CD4-positive, alpha-beta memory T cell (primary cell): ENCODE results near the gene EXO1. TPM values are rescaled to one million over a fixed set of nuclear protein-coding genes. Genes with fewer than 3 reads are reported as not detected.

Experiments
- CTCF ChIA-PET: fragments of 350-600 bp; sonication (Branson Sonifier 250); formaldehyde crosslinking; loops from one replicate; lab custom pipeline; 2021; ENCODE audit warnings: inconsistent platforms; ENCODE audit not compliant: partially characterized antibody; lab: Charles Lee
- POLR2A ChIA-PET: fragments of 350-600 bp; sonication (Branson Sonifier 250); formaldehyde crosslinking; loops from one replicate; lab custom pipeline; 2021; ENCODE audit not compliant: partially characterized antibody; lab: Charles Lee
- DNase-seq, 5 donors: peaks; one replicate each; pipeline versions ENCODE4 v3.0.0 to v3.0.0-alpha.2; 2020 to 2022; ENCODE audit warnings: mixed read lengths in 1 of 5
- H3K27ac ChIP-seq: one replicate; pipeline ENCODE4 v1.7.0; 2013; ENCODE audit warnings: low read depth, low read length
- H3K27me3 ChIP-seq: 2 replicates; pipeline ENCODE4 v1.7.0; 2013; ENCODE audit warnings: mild to moderate bottlenecking, low read length, moderate library complexity; ENCODE audit not compliant: insufficient read depth
- H3K36me3 ChIP-seq: 2 replicates; pipeline ENCODE4 v1.7.0; 2013; ENCODE audit warnings: mild to moderate bottlenecking, low read length, moderate library complexity; ENCODE audit not compliant: insufficient read depth
- H3K4me1 ChIP-seq: 2 replicates; pipeline ENCODE4 v1.7.0; 2013; ENCODE audit warnings: mild to moderate bottlenecking, low read length, moderate library complexity; ENCODE audit not compliant: insufficient read depth
- H3K4me3 ChIP-seq, 2 donors: one replicate each; pipeline ENCODE4 v1.7.0; 2013; ENCODE audit warnings: low read length in 2 of 2, mild to moderate bottlenecking in 1 of 2
- H3K9me3 ChIP-seq, 2 donors: one replicate each; pipeline ENCODE4 v1.7.0; 2013; ENCODE audit warnings: low read length in 2 of 2, control low read depth in 1 of 2; ENCODE audit not compliant: control insufficient read depth in 1 of 2
- H3K27ac Mint-ChIP-seq, 7 donors: one replicate each; pipeline ENCODE4 v1.8.0; 2020 to 2021; ENCODE audit warnings: mixed read lengths in 7 of 7, mild to moderate bottlenecking in 6 of 7, inconsistent platforms in 3 of 7, moderate library complexity in 3 of 7
- H3K27me3 Mint-ChIP-seq, 2 donors: one replicate each; pipeline ENCODE4 v1.8.0; 2020 to 2021; ENCODE audit warnings: mixed read lengths in 2 of 2
- H3K36me3 Mint-ChIP-seq, 2 donors: one replicate each; pipeline ENCODE4 v1.8.0; 2020 to 2021; ENCODE audit warnings: mixed read lengths in 2 of 2, inconsistent platforms in 1 of 2, mild to moderate bottlenecking in 1 of 2
- H3K4me1 Mint-ChIP-seq, 4 donors: one replicate each; pipeline ENCODE4 v1.8.0; 2020 to 2021; ENCODE audit warnings: mixed read lengths in 4 of 4, mild to moderate bottlenecking in 1 of 4
- H3K4me3 Mint-ChIP-seq, 8 donors: one replicate each; pipeline ENCODE4 v1.8.0; 2020 to 2021; ENCODE audit warnings: mixed read lengths in 8 of 8, mild to moderate bottlenecking in 7 of 8, moderate library complexity in 6 of 8, inconsistent platforms in 3 of 8
- H3K9me3 Mint-ChIP-seq, 8 donors: one replicate each; pipeline ENCODE4 v1.8.0; 2020 to 2021; ENCODE audit warnings: mixed read lengths in 8 of 8, mild to moderate bottlenecking in 5 of 8, inconsistent platforms in 3 of 8, moderate library complexity in 1 of 8
- intact Hi-C: fragments of 100-400 bp; cut with micrococcal nuclease; formaldehyde crosslinking; loops from one replicate; pipeline ENCODE4 v1.15.1; 2023
- polyA plus RNA-seq, 2 donors: library from polyadenylated mRNA; unstranded; fragments of 300-500 nt; fragmentation: Illumina TruSeq; gene quantifications; one replicate each; pipeline ENCODE4 v1.2.3, GENCODE V29; 2021
- total RNA-seq, 2 experiments: library from RNA; stranded (reverse); gene quantifications; one replicate each; pipeline ENCODE4 v1.2.3, GENCODE V29; 2021

EXO1 gene
- total and polyA plus RNA-seq, 4 experiments from 2014 or later, result 0.41 to 0.44 TPM; not detected in 2

DNA sequence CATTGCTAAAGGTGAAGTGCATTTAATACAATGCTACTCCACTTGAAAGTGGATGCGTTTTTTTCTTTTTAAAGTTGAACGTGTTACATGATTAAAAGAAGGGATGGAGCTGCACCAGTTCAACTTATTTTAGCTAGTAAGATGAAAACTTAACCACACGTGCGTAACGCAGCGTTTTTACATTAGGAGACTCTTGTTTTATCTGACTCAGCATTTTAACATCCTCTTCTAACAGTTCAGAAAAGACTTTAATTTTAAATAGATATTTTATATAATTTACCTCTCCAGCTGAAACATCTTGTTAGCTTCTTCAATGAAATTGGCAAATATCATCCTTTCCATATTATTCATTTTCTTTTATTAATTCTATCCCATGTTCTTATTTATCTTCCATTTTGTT, 33.4 kb downstream of the EXO1 start:
- no peaks in the 10 kb centered on the region for H3K36me3 ChIP-seq
- Mint-ChIP-seq H3K27ac (no peak overlapping the region), H3K4me1 (no peaks in the 10 kb centered on the region), H3K9me3 (peaks cover 0 to 4% (median 0%) of the 10 kb centered on the region in 8 donors), H3K4me3 (no peak overlapping the region), H3K27me3 (no peaks in the 10 kb centered on the region), H3K36me3 (no peaks in the 10 kb centered on the region)
- no peaks in the 10 kb centered on the region for H3K9me3 ChIP-seq
- CTCF ChIA-PET, result no interaction called here
- DNase-seq, result no peak
- no peak overlapping the region for H3K4me3 ChIP-seq
- H3K27me3 ChIP-seq, result no peaks in the 10 kb centered on the region
- no peak overlapping the region for H3K27ac ChIP-seq
- H3K4me1 ChIP-seq, result no peaks in the 10 kb centered on the region
- POLR2A ChIA-PET, result no interaction called here
- intact Hi-C loops, result no loop called here

DNA sequence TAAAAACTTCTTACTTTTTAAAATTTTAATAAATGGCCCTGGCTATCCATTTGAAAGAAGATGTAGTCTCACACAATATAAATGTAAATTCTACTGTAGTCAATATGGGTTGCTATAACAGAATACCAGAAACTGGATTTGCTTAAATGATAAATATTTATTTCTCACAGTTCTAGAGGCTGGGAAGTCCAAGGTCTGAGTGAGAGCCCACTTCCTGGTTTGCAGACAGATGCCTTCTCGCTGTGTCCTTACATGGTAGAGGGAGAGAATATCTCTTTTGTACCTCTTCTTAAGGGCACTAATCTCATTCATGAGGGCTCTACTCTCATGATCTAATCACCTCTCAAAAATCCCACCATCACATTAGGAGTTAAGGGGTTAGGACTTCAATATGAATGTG, 35.2 kb downstream of the EXO1 start:
- Histone ChIP-seq H3K27ac (no peak overlapping the region), H3K4me1 (no peaks in the 10 kb centered on the region), H3K27me3 (no peaks in the 10 kb centered on the region), H3K9me3 (no peaks in the 10 kb centered on the region), H3K36me3 (no peaks in the 10 kb centered on the region), H3K4me3 (no peak overlapping the region)
- Mint-ChIP-seq H3K27ac (no peak overlapping the region), H3K36me3 (no peaks in the 10 kb centered on the region), H3K27me3 (no peaks in the 10 kb centered on the region), H3K4me3 (no peak overlapping the region), H3K9me3 (peaks cover 0 to 4% (median 0%) of the 10 kb centered on the region in 8 donors), H3K4me1 (no peaks in the 10 kb centered on the region)
- no peak for DNase-seq
- ChIA-PET CTCF (no interaction called here), POLR2A (no interaction called here)
- intact Hi-C loops, result no loop called here

DNA sequence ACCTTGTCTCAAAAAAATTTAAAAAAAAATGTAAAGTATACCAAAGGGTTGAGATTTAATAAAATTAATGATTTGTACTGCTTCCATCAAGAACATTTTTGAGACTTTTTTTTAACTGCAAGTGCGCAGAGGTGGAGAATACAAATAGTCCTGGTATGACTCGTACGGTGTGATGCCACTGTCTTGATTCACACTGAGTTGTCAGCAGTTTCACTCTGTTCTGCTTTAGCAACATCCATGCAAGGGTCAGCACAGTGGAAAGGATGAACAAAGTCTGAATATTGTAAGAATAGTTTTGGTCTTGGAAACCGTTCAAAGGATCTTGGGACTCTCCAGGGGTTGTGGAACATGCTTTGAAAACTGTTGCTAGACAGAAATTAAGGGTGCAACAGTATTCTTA, 40.2 kb downstream of the EXO1 start:
- no peak overlapping the region for H3K27ac ChIP-seq
- no peaks in the 10 kb centered on the region for H3K27me3 ChIP-seq
- no peaks in the 10 kb centered on the region for H3K4me1 Mint-ChIP-seq
- intact Hi-C loops, result no loop called here
- no peaks in the 10 kb centered on the region for H3K9me3 ChIP-seq
- H3K4me3 ChIP-seq, result no peak overlapping the region
- no peak overlapping the region for H3K4me3 Mint-ChIP-seq
- DNase-seq, result no peak
- H3K27ac Mint-ChIP-seq, result no peak overlapping the region
- ChIA-PET POLR2A (no interaction called here), CTCF (interaction anchor here (1.1 to 1.6 kb wide), 2 partner anchors 17 to 110 kb away, joined by 3 read pairs; partner anchors contain the start of gene MAP1LC3C)
- H3K4me1 ChIP-seq, result no peaks in the 10 kb centered on the region
- H3K36me3 Mint-ChIP-seq, result no peaks in the 10 kb centered on the region
- H3K9me3 Mint-ChIP-seq, result peaks cover 0 to 4% (median 0%) of the 10 kb centered on the region in 8 donors
- H3K27me3 Mint-ChIP-seq, result no peaks in the 10 kb centered on the region
- no peaks in the 10 kb centered on the region for H3K36me3 ChIP-seq

DNA sequence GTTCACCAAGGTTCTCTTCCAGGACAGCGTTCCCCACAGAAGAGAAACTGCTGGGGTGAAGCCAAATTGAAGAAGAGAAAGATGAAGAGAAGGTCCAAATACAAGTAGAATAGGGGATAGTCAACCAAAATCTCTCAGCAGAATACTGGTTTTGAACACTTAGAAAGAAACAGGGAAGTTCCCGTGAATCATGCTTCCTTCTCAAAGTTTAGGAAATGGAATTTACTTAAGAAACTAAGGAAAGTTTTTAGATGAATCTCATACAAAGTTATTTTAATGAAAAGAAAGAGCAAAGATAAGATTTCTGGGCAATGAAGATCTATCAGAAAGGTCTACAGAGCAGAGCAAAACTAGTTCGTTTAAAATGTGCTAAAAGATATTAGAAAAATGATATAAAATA, 43.3 kb downstream of the EXO1 start:
- H3K4me1 Mint-ChIP-seq, result no peaks in the 10 kb centered on the region
- no peaks in the 10 kb centered on the region for H3K27me3 Mint-ChIP-seq
- no peaks in the 10 kb centered on the region for H3K9me3 Mint-ChIP-seq
- no peaks in the 10 kb centered on the region for H3K36me3 ChIP-seq
- H3K27me3 ChIP-seq, result no peaks in the 10 kb centered on the region
- H3K27ac Mint-ChIP-seq, result no peak overlapping the region
- intact Hi-C loops, result no loop called here
- CTCF ChIA-PET, result no interaction called here
- H3K36me3 Mint-ChIP-seq, result no peaks in the 10 kb centered on the region
- DNase-seq, result no peak
- POLR2A ChIA-PET, result no interaction called here
- H3K4me3 ChIP-seq, result no peak overlapping the region
- H3K27ac ChIP-seq, result no peak overlapping the region
- no peaks in the 10 kb centered on the region for H3K9me3 ChIP-seq
- H3K4me3 Mint-ChIP-seq, result no peak overlapping the region
- H3K4me1 ChIP-seq, result no peaks in the 10 kb centered on the region

- intact Hi-C loops, result no loop called here
- ChIA-PET POLR2A (no interaction called here), CTCF (interaction anchor here (1.6 kb wide), 1 partner anchor 104 kb away, joined by 3 read pairs; no protein-coding TSS in a partner anchor)
Observed at GRCh38 chr1:241894016-241894415, 46.0 kb downstream of the EXO1 start.

DNA sequence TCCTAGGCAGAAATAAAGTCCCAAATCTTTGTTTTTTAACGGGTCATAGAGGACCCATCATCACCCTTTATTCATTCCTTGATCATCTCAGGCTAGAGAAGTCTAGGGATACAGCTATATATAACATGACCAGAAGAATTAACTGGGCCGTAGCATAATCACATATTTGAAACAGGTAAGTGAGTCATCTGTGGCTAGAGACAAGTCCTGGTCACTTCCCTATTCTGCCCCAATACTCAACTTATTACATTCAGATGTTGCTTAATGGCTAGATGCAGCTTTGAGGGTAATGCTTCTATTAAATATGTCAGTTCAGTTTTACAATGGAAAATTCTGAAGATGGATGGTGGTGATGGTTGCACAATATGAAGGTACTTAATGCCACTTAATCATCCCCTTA, 47.0 kb downstream of the EXO1 start:
- no peak overlapping the region for H3K4me3 ChIP-seq
- H3K27ac Mint-ChIP-seq, result no peak overlapping the region
- DNase-seq, result no peak
- intact Hi-C loops, result loop anchor here (5.0 kb wide), 1 partner anchor 283 kb away; no protein-coding TSS in a partner anchor
- no peak overlapping the region for H3K27ac ChIP-seq
- no peaks in the 10 kb centered on the region for H3K27me3 Mint-ChIP-seq
- no peaks in the 10 kb centered on the region for H3K9me3 Mint-ChIP-seq
- ChIA-PET POLR2A (no interaction called here), CTCF (interaction anchor here (1.3 to 1.6 kb wide), 2 partner anchors 103 to 284 kb away, joined by 3 to 5 read pairs; no protein-coding TSS in a partner anchor)
- no peaks in the 10 kb centered on the region for H3K36me3 ChIP-seq
- H3K36me3 Mint-ChIP-seq, result no peaks in the 10 kb centered on the region
- no peaks in the 10 kb centered on the region for H3K27me3 ChIP-seq
- H3K4me3 Mint-ChIP-seq, result no peak overlapping the region
- H3K9me3 ChIP-seq, result no peaks in the 10 kb centered on the region
- H3K4me1 ChIP-seq, result no peaks in the 10 kb centered on the region
- no peaks in the 10 kb centered on the region for H3K4me1 Mint-ChIP-seq

More at GRCh38 chr1:241894016-241894415, 46.0 kb downstream of the EXO1 start:
- H3K4me3 Mint-ChIP-seq, result no peak overlapping the region
- Histone ChIP-seq H3K4me3 (no peak overlapping the region), H3K27me3 (no peaks in the 10 kb centered on the region), H3K4me1 (no peaks in the 10 kb centered on the region), H3K9me3 (no peaks in the 10 kb centered on the region), H3K27ac (no peak overlapping the region), H3K36me3 (no peaks in the 10 kb centered on the region)
- H3K27ac Mint-ChIP-seq, result no peak overlapping the region
- H3K27me3 Mint-ChIP-seq, result no peaks in the 10 kb centered on the region
- H3K36me3 Mint-ChIP-seq, result no peaks in the 10 kb centered on the region
- H3K9me3 Mint-ChIP-seq, result no peaks in the 10 kb centered on the region
- no peak for DNase-seq
- H3K4me1 Mint-ChIP-seq, result no peaks in the 10 kb centered on the region

GRCh38 chr1:241896670-241896962, 48.6 kb downstream of the EXO1 start:
- Histone ChIP-seq H3K4me3 (no peak overlapping the region), H3K27me3 (no peaks in the 10 kb centered on the region), H3K9me3 (no peaks in the 10 kb centered on the region), H3K36me3 (no peaks in the 10 kb centered on the region), H3K27ac (no peak overlapping the region), H3K4me1 (no peaks in the 10 kb centered on the region)
- ChIA-PET CTCF (interaction anchor here (1.2 to 1.9 kb wide), 3 partner anchors 10 to 285 kb away, joined by 4 to 6 read pairs (median 5); partner anchors contain the start of gene MAP1LC3C), POLR2A (no interaction called here)
- no peaks in the 10 kb centered on the region for H3K27me3 Mint-ChIP-seq
- intact Hi-C loops, result loop anchor here (5.0 kb wide), 1 partner anchor 284 kb away; no protein-coding TSS in a partner anchor
- H3K9me3 Mint-ChIP-seq, result no peaks in the 10 kb centered on the region
- no peak overlapping the region for H3K4me3 Mint-ChIP-seq
- DNase-seq, result no peak
- H3K27ac Mint-ChIP-seq, result no peak overlapping the region
- no peaks in the 10 kb centered on the region for H3K36me3 Mint-ChIP-seq
- H3K4me1 Mint-ChIP-seq, result no peaks in the 10 kb centered on the region
